H9 (cell line): ENCODE results near the gene CFAP77. TPM values are rescaled to one million over a fixed set of nuclear protein-coding genes. Genes with fewer than 3 reads are reported as not detected.

Experiments
- DNase-seq: peaks from one replicate; pipeline ENCODE4 v3.0.0-alpha.2; 2017
- H2AFZ ChIP-seq: one replicate; pipeline ENCODE4 v1.6.1; 2013; ENCODE audit warnings: mild to moderate bottlenecking, low read length, control low read depth, moderate library complexity
- H2AK5ac ChIP-seq: 2 replicates; pipeline ENCODE4 v1.6.1; 2013; ENCODE audit warnings: low read length, control low read depth, mixed read lengths; ENCODE audit not compliant: insufficient read length
- H2BK120ac ChIP-seq: one replicate; pipeline ENCODE4 v1.6.1; 2013; ENCODE audit warnings: low read depth, mild to moderate bottlenecking, low read length, control low read depth, inconsistent platforms; ENCODE audit not compliant: poor library complexity, severe bottlenecking
- H2BK12ac ChIP-seq: 2 replicates; pipeline ENCODE4 v1.6.1; 2013; ENCODE audit warnings: low read length, control low read depth, mixed read lengths, low read depth; ENCODE audit not compliant: insufficient read length
- H2BK15ac ChIP-seq: 2 replicates; pipeline ENCODE4 v1.6.1; 2013; ENCODE audit warnings: low read depth, low read length, control low read depth
- H2BK20ac ChIP-seq: one replicate; pipeline ENCODE4 v1.6.1; 2013; ENCODE audit warnings: low read depth, mild to moderate bottlenecking, low read length, control low read depth, inconsistent platforms; ENCODE audit not compliant: poor library complexity, severe bottlenecking
- H2BK5ac ChIP-seq: 2 replicates; pipeline ENCODE4 v1.6.1; 2013; ENCODE audit warnings: low read length, control low read depth, mixed read lengths; ENCODE audit not compliant: insufficient read length
- H3K14ac ChIP-seq: 2 replicates; pipeline ENCODE4 v1.6.1; 2013; ENCODE audit warnings: low read length, control low read depth; ENCODE audit not compliant: insufficient read depth
- H3K18ac ChIP-seq: 2 replicates; pipeline ENCODE4 v1.6.1; 2013; ENCODE audit warnings: low read depth, mild to moderate bottlenecking, mixed read lengths, low read length, control low read depth; ENCODE audit not compliant: insufficient read length
- H3K23ac ChIP-seq: 2 replicates; pipeline ENCODE4 v1.6.1; 2013; ENCODE audit warnings: low read length, control low read depth, mixed read lengths, low read depth; ENCODE audit not compliant: insufficient read length
- H3K23me2 ChIP-seq: 2 replicates; pipeline ENCODE4 v1.6.1; 2013; ENCODE audit warnings: low read depth, mild to moderate bottlenecking, mixed read lengths, low read length, control low read depth; ENCODE audit not compliant: insufficient read length, poor library complexity, severe bottlenecking
- H3K27ac ChIP-seq: 2 replicates; pipeline ENCODE4 v1.5.1; 2013; ENCODE audit warnings: low read length, control low read depth, mixed read lengths, low read depth; ENCODE audit not compliant: insufficient read length
- H3K27me3 ChIP-seq: 2 replicates; pipeline ENCODE4 v1.6.1; 2013; ENCODE audit warnings: low read length, control low read depth, inconsistent platforms; ENCODE audit not compliant: insufficient read depth
- H3K4ac ChIP-seq: 2 replicates; pipeline ENCODE4 v1.6.1; 2013; ENCODE audit warnings: low read depth, mild to moderate bottlenecking, control low read depth, inconsistent platforms, low read length, moderate library complexity
- H3K4me1 ChIP-seq: 2 replicates; pipeline ENCODE4 v1.6.1; 2013; ENCODE audit warnings: low read length, control low read depth, inconsistent platforms; ENCODE audit not compliant: insufficient read depth
- H3K4me2 ChIP-seq: 2 replicates; pipeline ENCODE4 v1.6.1; 2013; ENCODE audit warnings: low read length, control low read depth, mixed read lengths; ENCODE audit not compliant: insufficient read length, insufficient read depth
- H3K56ac ChIP-seq: 2 replicates; pipeline ENCODE4 v1.6.1; 2013; ENCODE audit warnings: low read depth, mild to moderate bottlenecking, mixed read lengths, low read length, control low read depth; ENCODE audit not compliant: insufficient read length
- H3K79me1 ChIP-seq: 2 replicates; pipeline ENCODE4 v1.6.1; 2013; ENCODE audit warnings: low read depth, mild to moderate bottlenecking, moderate library complexity, low read length, control low read depth, inconsistent platforms; ENCODE audit not compliant: insufficient read depth, poor library complexity, severe bottlenecking
- H3K79me2 ChIP-seq: 2 replicates; pipeline ENCODE4 v1.6.1; 2013; ENCODE audit warnings: low read length, control low read depth, inconsistent platforms; ENCODE audit not compliant: insufficient read depth
- H3K9ac ChIP-seq: 2 replicates; pipeline ENCODE4 v1.6.1; 2013; ENCODE audit warnings: low read length, control low read depth, mixed read lengths; ENCODE audit not compliant: insufficient read length; ENCODE audit errors: extremely low read depth
- H3K9me3 ChIP-seq: one replicate; pipeline ENCODE4 v1.6.1; 2013; ENCODE audit warnings: low read depth, low read length, inconsistent platforms; ENCODE audit not compliant: control insufficient read depth
- H3T11ph ChIP-seq: one replicate; pipeline ENCODE4 v1.6.1; 2013; ENCODE audit warnings: mild to moderate bottlenecking, low read length, control low read depth, inconsistent platforms
- H4K20me1 ChIP-seq: one replicate; pipeline ENCODE4 v1.6.1; 2013; ENCODE audit not compliant: control insufficient read depth, insufficient read length, insufficient read depth
- H4K5ac ChIP-seq: 2 replicates; pipeline ENCODE4 v1.6.1; 2013; ENCODE audit warnings: low read depth, mild to moderate bottlenecking, mixed read lengths, low read length, control low read depth; ENCODE audit not compliant: insufficient read length
- H4K8ac ChIP-seq: replicated peaks from 2 replicates; pipeline ENCODE4 v1.6.1; 2013; ENCODE audit warnings: low read length, control low read depth, mixed read lengths, low read depth; ENCODE audit not compliant: insufficient read length
- H4K91ac ChIP-seq: 2 replicates; pipeline ENCODE4 v1.6.1; 2013; ENCODE audit warnings: low read depth, mild to moderate bottlenecking, moderate library complexity, mixed read lengths, low read length, control low read depth; ENCODE audit not compliant: insufficient read length
- H3K27ac Mint-ChIP-seq, 3 experiments: 2 replicates in 2 of 3; 3 replicates in 1 of 3; pipeline ENCODE4 v1.8.0; 2020 to 2021; ENCODE audit warnings: mixed read lengths in 3 of 3, mild to moderate bottlenecking in 1 of 3, moderate library complexity in 1 of 3
- H3K27me3 Mint-ChIP-seq: 2 replicates; pipeline ENCODE4 v1.8.0; 2021; ENCODE audit warnings: low read depth, mild to moderate bottlenecking, moderate library complexity, mixed read lengths
- H3K36me3 Mint-ChIP-seq, 3 experiments: 2 replicates in 2 of 3; 3 replicates in 1 of 3; pipeline ENCODE4 v1.8.0; 2020 to 2021; ENCODE audit warnings: low read depth in 3 of 3, mixed read lengths in 3 of 3; ENCODE audit not compliant: insufficient read depth in 1 of 3
- H3K4me1 Mint-ChIP-seq, 2 experiments: 2 replicates each; pipeline ENCODE4 v1.8.0; 2020; ENCODE audit warnings: mixed read lengths in 2 of 2
- H3K4me3 Mint-ChIP-seq, 2 experiments: 2 replicates in 1 of 2; 3 replicates in 1 of 2; pipeline ENCODE4 v1.8.0; 2020 to 2021; ENCODE audit warnings: mild to moderate bottlenecking in 2 of 2, mixed read lengths in 2 of 2, moderate library complexity in 1 of 2
- H3K9me3 Mint-ChIP-seq, 2 experiments: 2 replicates in 1 of 2; 3 replicates in 1 of 2; pipeline ENCODE4 v1.8.0; 2020; ENCODE audit warnings: mild to moderate bottlenecking in 2 of 2, mixed read lengths in 2 of 2, moderate library complexity in 1 of 2
- CTCF ChIP-seq: fragments of 200-600 bp; sonication (generic); conservative IDR thresholded peaks from 3 replicates; pipeline ENCODE4 v1.8.0; 2021; ENCODE audit warnings: antibody characterized with exemption, mild to moderate bottlenecking
- WGBS: extraction: QIAGEN DNeasy Blood & Tissue Kit; methylation state at CpG from one replicate; pipeline ENCODE4 v1.1.7; 2013; ENCODE audit warnings: missing lambda C conversion rate, low lambda C conversion rate, mixed read lengths; ENCODE audit not compliant: insufficient read length; ENCODE audit errors: extremely low coverage; 5-methylcytosine and 5-hydroxymethylcytosine counted together
- total RNA-seq: library from RNA; stranded (reverse); gene quantifications from 2 replicates; pipeline ENCODE4 v1.2.1, GENCODE V29; 2021

The CFAP77 gene
- total RNA-seq, 1 experiment from 2014 or later = 0.72 TPM

- H2AK5ac ChIP-seq = no peak overlapping the region
- H3K27me3 ChIP-seq = no peaks in the 10 kb centered on the region
- no peaks in the 10 kb centered on the region for H3K79me2 ChIP-seq
- peaks cover 4% of the 10 kb centered on the region for H3K9me3 ChIP-seq
- no peaks in the 10 kb centered on the region for H3K79me1 ChIP-seq
- H3K14ac ChIP-seq = no peak overlapping the region
- H4K5ac ChIP-seq = no peak overlapping the region
- no peak for TF ChIP-seq CTCF
- no peak overlapping the region for H4K8ac ChIP-seq
- no peak overlapping the region for H3K56ac ChIP-seq
- peaks cover 24 to 75% (median 56%) of the 10 kb centered on the region in 3 experiments; a peak in 6 of 7 replicates for H3K36me3 Mint-ChIP-seq
- H4K20me1 ChIP-seq = no peaks in the 10 kb centered on the region
- H2AFZ ChIP-seq = no peak overlapping the region
- no peaks in the 10 kb centered on the region for H3K4me1 Mint-ChIP-seq
- H3K27ac ChIP-seq = no peak overlapping the region
- WGBS = no CpG with 5 or more reads among the region's 10 CpGs
- H3K4me2 ChIP-seq = no peak overlapping the region
- no peak overlapping the region for H3K23ac ChIP-seq
- H3K4me3 Mint-ChIP-seq = no peak overlapping the region
- no peak for DNase-seq
- H2BK5ac ChIP-seq = no peak overlapping the region
- no peak overlapping the region for H3K9ac ChIP-seq
- H3K9me3 Mint-ChIP-seq = no peaks in the 10 kb centered on the region
- H3K27ac Mint-ChIP-seq = no peak overlapping the region; a peak in 1 of 7 replicates
- H3K23me2 ChIP-seq = no peaks in the 10 kb centered on the region
- H3K18ac ChIP-seq = no peak overlapping the region
- H4K91ac ChIP-seq = no peak overlapping the region
- no peak overlapping the region for H2BK20ac ChIP-seq
- H3K4me1 ChIP-seq = no peaks in the 10 kb centered on the region
- no peak overlapping the region for H3T11ph ChIP-seq
- no peak overlapping the region for H3K4ac ChIP-seq
- no peak overlapping the region for H2BK12ac ChIP-seq
- H2BK120ac ChIP-seq = no peak overlapping the region
- H3K27me3 Mint-ChIP-seq = no peaks in the 10 kb centered on the region
- no peak overlapping the region for H2BK15ac ChIP-seq
These were observed 26.5 kb upstream of the CFAP77 start for GRCh38 chr9:132383462-132383883.
